Neutrophil (primary cell): Measurements from ENCODE around the gene TREX2.

Source experiments
- H3K27ac ChIP-seq: fragments of 200-600 bp; sonication (generic); 2 replicates; pipeline ENCODE4 v1.5.1; 2016; ENCODE audit warnings: mild to moderate bottlenecking, moderate library complexity
- H3K27me3 ChIP-seq: fragments of 200-600 bp; sonication (generic); 2 replicates; pipeline ENCODE4 v1.6.0; 2016; ENCODE audit warnings: mild to moderate bottlenecking
- H3K36me3 ChIP-seq: fragments of 200-600 bp; sonication (generic); 2 replicates; pipeline ENCODE4 v1.5.1; 2017
- H3K4me1 ChIP-seq, 2 experiments: fragments of 200-600 bp in 1 of 2; sonication (generic) in 1 of 2; 1 replicate in 1 of 2; 2 replicates in 1 of 2; pipeline versions ENCODE4 v1.5.1 to v1.6.1; 2013 to 2016; ENCODE audit warnings: low read depth in 1 of 2, low read length in 1 of 2, mild to moderate bottlenecking in 1 of 2, moderate library complexity in 1 of 2; ENCODE audit not compliant: control insufficient read depth in 1 of 2, insufficient read depth in 1 of 2
- H3K4me3 ChIP-seq, 2 experiments: fragments of 200-600 bp in 1 of 2; sonication (generic) in 1 of 2; 1 replicate in 1 of 2; 2 replicates in 1 of 2; pipeline ENCODE4 v1.5.1; 2013 to 2016; ENCODE audit warnings: low read depth in 1 of 2, low read length in 1 of 2, mild to moderate bottlenecking in 1 of 2, moderate library complexity in 1 of 2
- H3K9me3 ChIP-seq: fragments of 200-600 bp; sonication (generic); 2 replicates; pipeline ENCODE4 v1.5.1; 2016
- TF ChIP-seq, protein P1 (sequence below): fragments of 200-600 bp; sonication (generic); IDR thresholded peaks from 2 replicates; pipeline ENCODE4 v1.5.1; 2016; ENCODE audit warnings: antibody characterized with exemption

The TREX2 gene

DNA sequence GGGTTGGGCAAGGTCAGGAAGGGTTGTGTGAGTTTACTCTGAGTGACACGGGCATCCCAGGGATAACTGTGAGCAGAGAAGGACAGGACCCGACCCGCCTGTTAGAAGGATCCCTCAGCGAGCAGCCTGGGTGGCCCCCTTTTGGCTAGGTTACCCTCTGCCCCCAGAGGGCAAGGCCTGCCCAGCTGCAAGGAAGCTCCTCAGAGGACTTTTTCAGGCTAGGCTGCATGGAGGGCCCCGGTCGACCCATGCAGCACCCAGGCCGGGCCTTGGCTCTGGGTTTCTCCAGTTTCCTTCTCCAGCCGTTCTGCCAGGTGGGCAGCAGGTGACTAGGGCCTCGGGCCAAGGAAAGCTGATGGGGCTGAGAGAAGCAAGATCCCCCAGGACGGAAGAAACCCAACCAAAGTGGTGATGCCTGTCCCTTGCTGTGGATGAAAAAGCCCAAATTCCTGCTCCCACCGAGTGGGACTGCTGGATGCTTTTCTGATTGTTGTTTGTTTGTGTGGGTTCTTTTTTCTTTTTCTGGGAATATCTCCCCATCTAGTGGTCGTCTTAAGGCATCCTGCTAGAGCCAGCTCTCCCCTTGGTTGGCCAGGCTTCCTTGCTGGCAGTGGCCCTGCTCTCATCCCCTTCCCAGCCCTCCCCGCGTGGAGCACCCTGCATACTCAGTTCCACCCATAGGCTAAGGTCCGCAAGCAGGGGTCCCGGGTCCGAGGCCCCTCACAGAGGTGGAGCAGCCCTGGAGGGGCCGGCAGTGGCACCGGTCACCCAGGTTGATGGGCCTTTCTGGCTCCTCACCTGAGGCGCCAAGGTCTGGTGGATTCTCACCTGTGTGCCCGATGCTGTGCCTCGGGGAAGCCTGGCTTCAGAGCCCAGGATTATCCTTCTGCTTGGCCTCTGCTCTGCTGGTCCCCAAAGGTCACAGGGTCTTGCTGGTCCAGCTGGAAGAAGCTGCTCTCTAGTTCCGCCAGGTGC, 32.8 kb downstream of the TREX2 start:
- Histone ChIP-seq H3K27me3 (no peaks in the 10 kb centered on the region), H3K9me3 (no peaks in the 10 kb centered on the region), H3K36me3 (no peaks in the 10 kb centered on the region), H3K4me1 (peaks cover 53 to 54% of the 10 kb centered on the region in 2 experiments), H3K27ac (no peak overlapping the region), H3K4me3 (peak overlapping the region in 1 of 2 experiments; percentile 65)
- TF ChIP-seq, protein P1, sequence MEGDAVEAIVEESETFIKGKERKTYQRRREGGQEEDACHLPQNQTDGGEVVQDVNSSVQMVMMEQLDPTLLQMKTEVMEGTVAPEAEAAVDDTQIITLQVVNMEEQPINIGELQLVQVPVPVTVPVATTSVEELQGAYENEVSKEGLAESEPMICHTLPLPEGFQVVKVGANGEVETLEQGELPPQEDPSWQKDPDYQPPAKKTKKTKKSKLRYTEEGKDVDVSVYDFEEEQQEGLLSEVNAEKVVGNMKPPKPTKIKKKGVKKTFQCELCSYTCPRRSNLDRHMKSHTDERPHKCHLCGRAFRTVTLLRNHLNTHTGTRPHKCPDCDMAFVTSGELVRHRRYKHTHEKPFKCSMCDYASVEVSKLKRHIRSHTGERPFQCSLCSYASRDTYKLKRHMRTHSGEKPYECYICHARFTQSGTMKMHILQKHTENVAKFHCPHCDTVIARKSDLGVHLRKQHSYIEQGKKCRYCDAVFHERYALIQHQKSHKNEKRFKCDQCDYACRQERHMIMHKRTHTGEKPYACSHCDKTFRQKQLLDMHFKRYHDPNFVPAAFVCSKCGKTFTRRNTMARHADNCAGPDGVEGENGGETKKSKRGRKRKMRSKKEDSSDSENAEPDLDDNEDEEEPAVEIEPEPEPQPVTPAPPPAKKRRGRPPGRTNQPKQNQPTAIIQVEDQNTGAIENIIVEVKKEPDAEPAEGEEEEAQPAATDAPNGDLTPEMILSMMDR, result no peak

DNA sequence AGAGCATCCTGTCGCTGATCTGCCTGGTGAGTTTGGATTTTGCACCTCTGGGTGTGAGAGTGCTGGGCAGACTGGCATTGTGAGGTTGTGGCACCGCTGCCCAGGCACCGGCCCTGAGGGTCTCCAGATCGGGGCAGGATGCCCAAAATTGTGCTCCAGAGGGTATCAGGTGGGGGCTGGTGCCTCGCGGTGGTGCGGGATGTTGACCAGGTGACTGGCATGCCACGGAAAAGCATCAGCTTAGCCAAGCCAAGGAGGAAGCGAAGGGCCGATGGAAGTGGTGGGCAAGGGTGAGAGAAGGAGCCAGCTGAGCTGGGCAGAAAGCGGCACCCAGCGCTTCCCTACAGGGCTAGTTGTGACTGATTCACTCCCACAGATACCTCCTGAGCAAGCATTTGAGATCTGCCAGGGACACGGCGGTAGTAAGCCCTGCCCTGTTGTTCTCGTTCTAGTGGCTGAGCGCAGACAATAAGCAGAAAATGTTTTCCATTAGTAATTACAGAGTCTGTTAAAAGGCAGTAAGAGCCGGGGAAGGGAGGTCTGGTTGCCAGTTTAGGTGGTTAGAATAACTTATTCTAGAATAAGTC, 33.8 kb downstream of the TREX2 start:
- Histone ChIP-seq H3K27ac (peak overlapping the region; percentile 52), H3K4me1 (peaks cover 52 to 53% of the 10 kb centered on the region in 2 experiments), H3K36me3 (no peaks in the 10 kb centered on the region), H3K4me3 (peak overlapping the region; percentile 60 to 65), H3K9me3 (no peaks in the 10 kb centered on the region), H3K27me3 (no peaks in the 10 kb centered on the region)
- TF ChIP-seq, protein P1, result no peak

GRCh38 chrX:153411255-153411987, 34.4 kb downstream of the TREX2 start, which contains the start of gene ZFP92:
ZFP92 (plus strand) TSS chrX:153411472; CDS start chrX:153418323, 6,851 bp downstream.
- no peaks in the 10 kb centered on the region for H3K36me3 ChIP-seq
- H3K27me3 ChIP-seq, result no peaks in the 10 kb centered on the region
- peak within 1 kb of the TSS; percentile 60 to 65 for H3K4me3 ChIP-seq
- no peaks in the 10 kb centered on the region for H3K9me3 ChIP-seq
- H3K27ac ChIP-seq, result peak within 1 kb of the TSS; percentile 52
- TF ChIP-seq, protein P1, result no peak
- H3K4me1 ChIP-seq, result peaks cover 45 to 46% of the 10 kb centered on the region in 2 experiments

DNA sequence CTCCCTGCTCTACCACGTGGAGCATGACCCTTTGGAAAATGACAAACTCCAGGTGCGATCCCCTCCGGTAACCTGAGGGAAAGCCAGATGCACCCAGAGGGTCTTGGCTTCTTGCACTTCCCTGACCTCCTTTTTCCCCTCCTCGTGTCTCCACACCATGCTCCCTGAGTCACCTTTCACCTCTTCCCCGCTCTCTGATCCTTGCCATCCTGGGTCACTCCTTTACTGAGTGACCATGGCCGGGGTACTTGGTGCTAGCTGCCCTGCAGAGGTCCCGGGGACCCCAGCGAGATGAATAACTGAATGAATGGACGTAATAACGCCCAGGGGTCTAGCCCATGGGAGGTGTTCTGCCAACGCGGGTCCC, 35.0 kb downstream of the TREX2 start:
- TF ChIP-seq, protein P1, result no peak
- Histone ChIP-seq H3K36me3 (no peaks in the 10 kb centered on the region), H3K27me3 (no peaks in the 10 kb centered on the region), H3K9me3 (no peaks in the 10 kb centered on the region), H3K4me1 (peaks cover 40 to 41% of the 10 kb centered on the region in 2 experiments), H3K27ac (no peak overlapping the region), H3K4me3 (peak overlapping the region in 1 of 2 experiments; percentile 65)

- Histone ChIP-seq H3K27me3 (no peaks in the 10 kb centered on the region), H3K4me1 (peaks cover 35 to 36% of the 10 kb centered on the region in 2 experiments), H3K9me3 (no peaks in the 10 kb centered on the region), H3K27ac (no peak overlapping the region), H3K36me3 (no peaks in the 10 kb centered on the region), H3K4me3 (no peak overlapping the region)
- TF ChIP-seq, protein P1, result no peak
Observed at GRCh38 chrX:153410373-153410772, 35.5 kb downstream of the TREX2 start.
